Tibial artery (tissue), 4 donors: ENCODE data around the gene ARFGAP3.
A peak's percentile ranks its signal among the peaks of the same experiment; 100 is the strongest.

Experiments
- DNase-seq, 2 donors: peaks; one replicate each; pipeline ENCODE4 v3.0.0-alpha.2; 2019
- H3K27ac ChIP-seq, 2 donors: fragments of 200-600 bp; sonication (generic) in 1 of 2; 1 replicate in 1 of 2; 2 replicates in 1 of 2; pipeline ENCODE4 v1.5.1; 2018 to 2019; ENCODE audit warnings: mild to moderate bottlenecking in 1 of 2
- H3K27me3 ChIP-seq, 2 donors: fragments of 200-600 bp; sonication (generic) in 1 of 2; one replicate each; pipeline versions ENCODE4 v1.5.1 to v1.6.0; 2016 to 2019
- H3K36me3 ChIP-seq, 3 donors: fragments of 200-600 bp; sonication (generic) in 2 of 3; one replicate each; pipeline ENCODE4 v1.5.1; 2016 to 2019; ENCODE audit warnings: mild to moderate bottlenecking in 2 of 3
- H3K4me1 ChIP-seq, 4 donors: fragments of 200-600 bp; sonication (generic) in 2 of 4; 1 replicate in 3 of 4; 2 replicates in 1 of 4; pipeline ENCODE4 v1.5.1; 2016 to 2019
- H3K4me3 ChIP-seq, 2 donors: fragments of 200-600 bp; sonication (generic) in 1 of 2; 1 replicate in 1 of 2; 2 replicates in 1 of 2; pipeline ENCODE4 v1.5.1; 2018 to 2019; ENCODE audit warnings: mild to moderate bottlenecking in 2 of 2
- H3K9me3 ChIP-seq, 3 donors: fragments of 200-600 bp; sonication (generic) in 1 of 3; one replicate each; pipeline ENCODE4 v1.5.1; 2016 to 2019
- CTCF ChIP-seq, 2 experiments: fragments of 200-600 bp in 1 of 2; fragments of 450-650 bp in 1 of 2; IDR thresholded peaks; one replicate each; pipeline ENCODE4 v1.5.1; 2017 to 2019; ENCODE audit warnings: antibody characterized with exemption in 2 of 2, mild to moderate bottlenecking in 1 of 2, moderate library complexity in 1 of 2
- intact Hi-C: fragments of 100-400 bp; cut with DNase I; formaldehyde crosslinking; loops from one replicate; pipeline ENCODE4 v1.15.0; 2023; ENCODE audit warnings: low total_unique reads

Gene ARFGAP3

DNA sequence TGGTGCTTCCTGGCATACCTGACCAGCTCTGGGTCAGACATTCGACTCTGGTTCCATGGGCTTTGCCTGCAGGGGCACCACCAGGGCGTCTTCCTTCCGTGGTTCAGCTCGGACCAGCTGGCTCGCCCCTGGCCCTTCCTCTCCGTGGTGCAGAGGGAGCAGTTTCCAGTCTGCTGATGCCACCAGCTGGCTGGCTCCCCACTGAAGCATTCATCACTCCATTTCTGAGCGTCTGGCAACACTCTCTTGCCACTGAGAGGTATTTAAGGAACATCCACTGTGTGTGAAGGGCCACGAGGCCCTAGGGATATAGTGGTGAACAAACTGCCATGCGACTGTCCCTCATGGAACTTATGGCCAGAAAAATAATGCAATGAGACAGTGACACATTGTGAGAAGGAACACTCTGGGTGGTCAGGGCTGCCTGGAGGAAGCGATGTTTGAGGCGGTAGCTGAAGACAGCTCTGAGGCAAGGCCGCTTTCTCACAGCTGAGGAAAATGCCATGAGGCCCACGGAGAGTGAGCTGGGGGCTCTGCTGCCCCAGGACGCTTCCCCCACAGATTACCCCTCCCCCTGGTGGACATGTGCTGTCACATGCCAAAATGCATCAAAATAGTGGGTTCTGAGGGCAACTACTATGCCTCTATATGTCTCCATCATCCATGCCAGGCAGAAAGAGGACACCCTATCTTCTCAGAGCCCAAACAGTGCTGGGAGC lies 44.9 kb upstream of the ARFGAP3 start:
- Histone ChIP-seq H3K36me3 (peaks cover 0 to 31% (median 0%) of the 10 kb centered on the region in 3 donors), H3K4me1 (peaks cover 0 to 58% (median 48%) of the 10 kb centered on the region in 4 donors), H3K9me3 (no peaks in the 10 kb centered on the region), H3K27ac (peak overlapping the region; percentile 33 to 50), H3K4me3 (no peak overlapping the region), H3K27me3 (no peaks in the 10 kb centered on the region)
- intact Hi-C loops = loop anchor here (10.0 kb wide), 2 partner anchors 63 to 113 kb away; partner anchors contain the start of gene PACSIN2
- DNase-seq = no peak
- TF ChIP-seq CTCF (IDR thresholded peaks at IDR 0.05) = peak in 1 of 2 experiments; percentile 6

DNA sequence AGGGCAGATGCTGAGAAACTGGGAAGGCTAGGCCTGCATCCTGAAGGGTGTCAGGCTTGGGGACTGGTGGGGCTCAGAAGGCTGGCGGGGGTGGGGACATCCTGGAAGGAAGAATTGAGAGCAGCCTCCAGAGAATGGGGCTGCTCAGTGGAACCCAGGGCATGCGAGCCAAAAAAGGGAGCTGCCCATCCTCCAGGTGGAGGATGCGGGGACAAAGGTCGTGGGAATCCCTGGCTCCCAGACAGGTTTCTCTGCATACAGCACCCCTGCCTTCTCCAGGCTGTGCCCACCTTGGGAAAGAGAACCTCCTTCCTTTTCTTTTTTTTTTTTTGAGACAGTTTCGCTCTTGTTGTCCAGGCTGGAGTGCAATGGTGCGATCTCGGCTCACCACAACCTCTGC lies 40.9 kb upstream of the ARFGAP3 start:
- Histone ChIP-seq H3K27me3 (no peaks in the 10 kb centered on the region), H3K4me1 (peaks cover 0 to 54% (median 46%) of the 10 kb centered on the region in 4 donors), H3K4me3 (no peak overlapping the region), H3K9me3 (no peaks in the 10 kb centered on the region), H3K27ac (no peak overlapping the region), H3K36me3 (peaks cover 5 to 36% (median 7%) of the 10 kb centered on the region in 3 donors)
- intact Hi-C loops = no loop called here
- no peak for TF ChIP-seq CTCF (IDR thresholded peaks at IDR 0.05)
- DNase-seq = no peak

GRCh38 chr22:42895541-42895981 lies 38.5 kb upstream of the ARFGAP3 start:
- H3K27me3 ChIP-seq = no peaks in the 10 kb centered on the region
- H3K4me1 ChIP-seq = peaks cover 0 to 33% (median 28%) of the 10 kb centered on the region in 4 donors
- H3K36me3 ChIP-seq = peaks cover 26 to 37% (median 28%) of the 10 kb centered on the region in 3 donors
- no peak for TF ChIP-seq CTCF (IDR thresholded peaks at IDR 0.05)
- H3K4me3 ChIP-seq = no peak overlapping the region
- H3K9me3 ChIP-seq = no peaks in the 10 kb centered on the region
- intact Hi-C loops = no loop called here
- DNase-seq = no peak
- peak overlapping the region; percentile 43 to 55 for H3K27ac ChIP-seq

GRCh38 chr22:42895087-42895486 lies 38.0 kb upstream of the ARFGAP3 start:
- no peak for TF ChIP-seq CTCF (IDR thresholded peaks at IDR 0.05)
- intact Hi-C loops = no loop called here
- Histone ChIP-seq H3K4me1 (peaks cover 0 to 33% (median 28%) of the 10 kb centered on the region in 4 donors), H3K27ac (peak overlapping the region; percentile 43 to 55), H3K27me3 (no peaks in the 10 kb centered on the region), H3K4me3 (no peak overlapping the region), H3K36me3 (peaks cover 31 to 41% (median 33%) of the 10 kb centered on the region in 3 donors), H3K9me3 (no peaks in the 10 kb centered on the region)
- no peak for DNase-seq

DNA sequence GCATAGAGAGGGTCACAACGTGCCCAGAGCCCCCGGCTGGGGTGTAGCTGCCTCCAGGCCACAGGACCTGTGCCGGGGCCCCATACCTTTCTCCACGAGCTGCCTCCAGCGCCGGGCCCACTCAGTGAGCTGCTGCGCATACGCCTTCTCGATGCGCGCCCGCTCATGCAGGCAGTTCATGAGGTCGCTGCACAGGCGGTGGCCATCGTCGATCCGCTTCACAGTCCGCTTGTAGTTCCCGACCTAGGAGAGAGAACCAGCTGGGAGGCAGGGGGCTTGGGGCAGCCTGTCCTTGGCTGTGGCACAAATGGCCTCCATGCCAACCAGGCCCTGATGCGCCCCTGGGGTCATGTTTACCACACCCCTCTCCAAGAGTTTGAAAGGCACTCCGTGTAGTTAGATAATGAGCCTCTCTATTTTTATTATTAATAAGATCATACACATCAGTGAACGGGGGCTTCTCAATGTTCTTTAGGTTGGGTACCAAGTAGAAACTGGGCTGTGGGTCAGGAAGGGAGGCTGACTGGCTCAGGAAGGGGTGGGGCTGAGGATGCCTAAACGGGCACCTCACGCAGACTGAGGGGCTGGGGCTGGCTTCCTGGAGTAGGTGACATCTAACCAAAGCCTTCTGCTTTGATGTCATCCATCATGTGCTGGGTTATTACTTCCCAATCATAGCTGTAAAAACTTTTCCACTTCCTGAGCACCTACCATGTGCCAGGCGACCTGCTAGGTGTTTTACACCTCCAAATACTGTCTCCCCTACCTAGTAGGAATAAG lies 36.5 kb upstream of the ARFGAP3 start:
- H3K27ac ChIP-seq = no peak overlapping the region
- no peak overlapping the region for H3K4me3 ChIP-seq
- H3K36me3 ChIP-seq = peaks cover 46 to 49% (median 47%) of the 10 kb centered on the region in 3 donors
- TF ChIP-seq CTCF (IDR thresholded peaks at IDR 0.05) = no peak
- H3K4me1 ChIP-seq = peaks cover 0 to 33% (median 28%) of the 10 kb centered on the region in 4 donors
- H3K9me3 ChIP-seq = no peaks in the 10 kb centered on the region
- intact Hi-C loops = no loop called here
- H3K27me3 ChIP-seq = no peaks in the 10 kb centered on the region
- DNase-seq = no peak
